HepG2 (cell line): ENCODE measurements around the gene NEDD4L. TPM values are rescaled to one million over a fixed set of nuclear protein-coding genes. Genes with fewer than 3 reads are reported as not detected.

Experiments used
- ATAC-seq: fragments of 200-7000 bp; cut with Tn5 transposase; 3 replicates; pipeline ENCODE4 v1.9.1; 2020; ENCODE audit warnings: mild to moderate bottlenecking, moderate library complexity
- BruUV-seq: library from RNA; stranded (reverse); fragments of 400-500 nt; replicated peaks from 2 replicates; lab custom pipeline; 2021; lab: Mats Ljungman, UMichigan
- CTCF ChIA-PET: fragments of 300-600 bp; formaldehyde crosslinking; extraction: SDS; loops from one replicate; lab custom pipeline; 2021; ENCODE audit warnings: low total read pairs, inconsistent platforms, low intra/inter-chr PET ratio; lab: Yijun Ruan, JAX
- POLR2A ChIA-PET: fragments of 350-600 bp; sonication (Branson Sonifier 250); formaldehyde crosslinking; loops from one replicate; lab custom pipeline; 2020; ENCODE audit warnings: antibody characterized with exemption, inconsistent platforms; lab: Yijun Ruan, JAX
- DNase-seq: peaks from one replicate; pipeline ENCODE4 v3.0.0-alpha.2; 2015; ENCODE audit warnings: low spot score
- FAIRE-seq: peaks from 3 replicates; lab custom pipeline; 2011; peaks lifted over from hg19 to GRCh38; lab: Jason Lieb, UNC
- H2AFZ ChIP-seq: one replicate; pipeline ENCODE4 v1.6.1; 2011; ENCODE audit warnings: low read length, inconsistent platforms
- H3K27ac ChIP-seq: fragments of 300-600 bp; 3 replicates; pipeline ENCODE4 v1.8.0; 2011; ENCODE audit warnings: mixed run types, mild to moderate bottlenecking, mixed read lengths, low read length, inconsistent platforms; ENCODE audit not compliant: insufficient read depth; ENCODE audit errors: extremely low read length
- H3K27me3 ChIP-seq, 2 experiments: fragments of 200-600 bp in 1 of 2; 2 replicates in 1 of 2; 3 replicates in 1 of 2; pipeline versions ENCODE4 v1.6.0 to v1.8.0; 2011; ENCODE audit warnings: low read length in 2 of 2, mild to moderate bottlenecking in 2 of 2, moderate library complexity in 2 of 2, inconsistent platforms in 1 of 2; ENCODE audit not compliant: insufficient read depth in 2 of 2, control insufficient read depth in 1 of 2
- H3K36me3 ChIP-seq, 2 experiments: fragments of 200-600 bp in 1 of 2; replicated peaks in 1 of 2; 2 replicates in 1 of 2; 3 replicates in 1 of 2; pipeline versions ENCODE4 v1.5.1 to v1.8.0; 2011; ENCODE audit warnings: low read length in 2 of 2, inconsistent platforms in 1 of 2; ENCODE audit not compliant: insufficient read depth in 2 of 2, control insufficient read depth in 1 of 2
- H3K4me1 ChIP-seq: 2 replicates; pipeline ENCODE4 v1.5.1; 2012; ENCODE audit warnings: low read length, inconsistent platforms; ENCODE audit not compliant: insufficient read depth
- H3K4me2 ChIP-seq: 2 replicates; pipeline ENCODE4 v1.6.0; 2011; ENCODE audit warnings: low read depth, low read length, inconsistent platforms
- H3K4me3 ChIP-seq, 3 experiments: fragments of 200-600 bp in 1 of 3; sonication (generic), shearing (Covaris generic) in 1 of 3; replicated peaks in 1 of 3; 2 replicates each; pipeline ENCODE4 v1.5.1; 2011 to 2016; ENCODE audit warnings: low read length in 3 of 3, inconsistent platforms in 2 of 3, low read depth in 2 of 3, mild to moderate bottlenecking in 2 of 3, control low read depth in 1 of 3, mixed read lengths in 1 of 3; ENCODE audit not compliant: insufficient read depth in 1 of 3
- H3K79me2 ChIP-seq: one replicate; pipeline ENCODE4 v1.6.1; 2011; ENCODE audit warnings: low read length, inconsistent platforms; ENCODE audit not compliant: insufficient read depth
- H3K9ac ChIP-seq: 2 replicates; pipeline ENCODE4 v1.6.0; 2011; ENCODE audit warnings: mild to moderate bottlenecking, low read depth, low read length, inconsistent platforms; ENCODE audit not compliant: insufficient read depth
- H3K9me3 ChIP-seq: 2 replicates; pipeline ENCODE4 v1.5.1; 2012; ENCODE audit warnings: mild to moderate bottlenecking, low read length
- H4K20me1 ChIP-seq: 2 replicates; pipeline ENCODE4 v1.6.0; 2011; ENCODE audit warnings: inconsistent platforms, mild to moderate bottlenecking, low read length, moderate library complexity; ENCODE audit not compliant: insufficient read depth
- BRD4 ChIP-seq: sonication (generic); formaldehyde crosslinking; IDR thresholded peaks from 2 replicates; pipeline ENCODE4 v1.4.0; 2020; ENCODE audit warnings: missing genetic modification reagents
- HNF1A ChIP-seq, 2 experiments: sonication (generic) in 1 of 2; formaldehyde crosslinking in 1 of 2; IDR thresholded peaks; 2 replicates each; pipeline versions ENCODE4 v1.4.0 to v1.6.1; 2016 to 2020; ENCODE audit warnings: borderline replicate concordance in 1 of 2, low read depth in 1 of 2, mild to moderate bottlenecking in 1 of 2, missing genetic modification reagents in 1 of 2
- SETDB1 ChIP-seq: sonication (generic); formaldehyde crosslinking; IDR thresholded peaks from 2 replicates; pipeline ENCODE4 v1.5.1; 2020; ENCODE audit warnings: missing genetic modification reagents, mild to moderate bottlenecking, borderline replicate concordance
- SIN3B ChIP-seq: fragments of 150-350 bp; IDR thresholded peaks from 2 replicates; pipeline ENCODE4 v1.6.1; 2014; ENCODE audit warnings: low read length
- SNAPC4 ChIP-seq: sonication (generic); formaldehyde crosslinking; IDR thresholded peaks from 2 replicates; pipeline ENCODE4 v1.4.0; 2020; ENCODE audit warnings: mild to moderate bottlenecking, missing genetic modification reagents
- SNAPC5 ChIP-seq: sonication (generic); formaldehyde crosslinking; IDR thresholded peaks from 2 replicates; pipeline ENCODE4 v1.8.1; 2023; ENCODE audit warnings: mild to moderate bottlenecking, missing genetic modification reagents, borderline replicate concordance
- ZFP36L1 ChIP-seq: sonication (generic); formaldehyde crosslinking; IDR thresholded peaks from 2 replicates; pipeline ENCODE4 v1.8.0; 2022; ENCODE audit warnings: mild to moderate bottlenecking, missing genetic modification reagents, moderate library complexity
- ZNF354B ChIP-seq: sonication (generic); formaldehyde crosslinking; IDR thresholded peaks from 2 replicates; pipeline ENCODE4 v1.8.0; 2022; ENCODE audit warnings: mild to moderate bottlenecking, missing genetic modification reagents
- ZNF580 ChIP-seq: IDR thresholded peaks from 2 replicates; pipeline ENCODE4 v1.6.1; 2016; ENCODE audit warnings: low read depth, borderline replicate concordance
- ZNF616 ChIP-seq: sonication (generic); formaldehyde crosslinking; IDR thresholded peaks from 2 replicates; pipeline ENCODE4 v1.5.0; 2020; ENCODE audit warnings: low read depth, mild to moderate bottlenecking, missing genetic modification reagents
- ZNF724P ChIP-seq: sonication (generic); formaldehyde crosslinking; IDR thresholded peaks from 2 replicates; pipeline ENCODE4 v1.8.0; 2022; ENCODE audit warnings: missing genetic modification reagents, borderline replicate concordance
- WGBS: methylation state at CpG from one replicate; pipeline ENCODE4 v1.1.6; 2017; ENCODE audit warnings: low lambda C conversion rate; 5-methylcytosine and 5-hydroxymethylcytosine counted together
- in situ Hi-C: cut with HindIII; loops from 2 replicates; pipeline ENCODE4 v1.10.0; 2017; ENCODE audit warnings: low pct_unique_long_range_greater_than_20kb; ENCODE audit not compliant: extremely low pct_ligation_motif_present
- intact Hi-C: fragments of 100-400 bp; cut with micrococcal nuclease; formaldehyde crosslinking; loops from one replicate; pipeline ENCODE4 v1.10.0; 2022; ENCODE audit not compliant: unreplicated experiment
- polyA plus RNA-seq, 8 experiments: library from polyadenylated mRNA; depleted of rRNA in 3 of 8; stranded (reverse) in 7 of 8; unstranded in 1 of 8; fragments of >200 nt; fragmentation: Illumina TruSeq in 4 of 8; extraction: Trizol in 4 of 8; gene quantifications; 2 replicates each; pipeline versions ENCODE4 v1.2.1 to v1.2.3, GENCODE V29; 2011 to 2016; ENCODE audit warnings: low read depth in 4 of 8, missing spikeins in 1 of 8, mixed read lengths in 1 of 8; ENCODE audit not compliant: insufficient read depth in 1 of 8
- total RNA-seq, 5 experiments: library from RNA; depleted of rRNA; stranded (reverse); fragments of >200 nt; fragmentation: Illumina TruSeq; extraction: Trizol; gene quantifications; 2 replicates each; pipeline ENCODE4 v1.2.3, GENCODE V29; 2016; ENCODE audit warnings: low read depth in 1 of 5

Gene NEDD4L
- total and polyA plus RNA-seq, 2 of the 13 experiments (the other 11 are each of a cell fraction or from before 2014, with no cell fraction given): 168 to 390 TPM

GRCh38 chr18:58398648-58399398, 354.8 kb downstream of the NEDD4L start:
- Histone ChIP-seq H4K20me1 (no peaks in the 10 kb centered on the region; the same call in 1 of the 2 replicates), H3K36me3 (peaks cover 12 to 38% of the 10 kb centered on the region in 2 experiments), H3K27ac (peak overlapping the region; percentile 98), H3K27me3 (no peaks in the 10 kb centered on the region), H2AFZ (no peak overlapping the region), H3K4me3 (peak overlapping the region in 1 of 3 experiments; percentile 36; a peak in 2 of 6 replicates), H3K4me1 (peaks cover 100% of the 10 kb centered on the region), H3K9ac (peak overlapping the region; percentile 53), H3K9me3 (no peaks in the 10 kb centered on the region), H3K79me2 (peaks cover 47% of the 10 kb centered on the region), H3K4me2 (peak overlapping the region; percentile 64)
- FAIRE-seq: peak; percentile 12
- 55% methylated on average over 8 of the region's 11 CpGs for WGBS
- intact Hi-C loops: loop anchor here (2.0 kb wide), 2 partner anchors 352 to 516 kb away; no protein-coding TSS in a partner anchor
- peak; percentile 59 for ATAC-seq
- ChIA-PET POLR2A (interaction anchor here (1.1 to 1.3 kb wide), 3 partner anchors 9 to 18 kb away, joined by 3 to 15 read pairs (median 8); no protein-coding TSS in a partner anchor), CTCF (interaction anchor here (3.7 kb wide), 1 partner anchor 95 kb away, joined by 36 read pairs; no protein-coding TSS in a partner anchor)
- BruUV-seq: TSS peak; percentile 45
- in situ Hi-C loops: loop anchor here (5.0 to 25.0 kb wide), 3 partner anchors 352 to 663 kb away; no protein-coding TSS in a partner anchor
- DNase-seq: peak; percentile 80
- TF ChIP-seq ZNF724P (CRISPR knock-in tag) (no peak), ZFP36L1 (peak; percentile 35; the same call in 1 of the 2 replicates), SNAPC4 (CRISPR knock-in tag) (0 out of 2 replicates have a peak, but pooled peaks have one; percentile 59), HNF1A (IDR thresholded peaks at IDR 0.05; ENCODE audit: low read depth) (no peak), HNF1A (CRISPR knock-in tag; IDR thresholded peaks at IDR 0.05; ENCODE audit: borderline replicate concordance) (peak; percentile 64; the same call in 1 of the 2 replicates), SNAPC5 (CRISPR knock-in tag) (0 out of 2 replicates have a peak, but pooled peaks have one; percentile 70), SETDB1 (CRISPR knock-in tag) (no peak), ZNF354B (CRISPR knock-in tag) (0 out of 2 replicates have a peak, but pooled peaks have one; percentile 21), SIN3B (no peak), BRD4 (CRISPR knock-in tag) (peak; percentile 74; the same call in 1 of the 2 replicates), ZNF616 (no peak), ZNF580 (CRISPR knock-in tag) (peak; percentile 61; the same call in 1 of the 2 replicates)
